K562 (cell line): ENCODE measurements around the gene ADCY1. TPM values are rescaled to one million over a fixed set of nuclear protein-coding genes. Genes with fewer than 3 reads are reported as not detected.

Source experiments
- CREB1 ChIP-seq, 2 experiments: sonication (generic) in 1 of 2; formaldehyde crosslinking in 1 of 2; IDR thresholded peaks; 2 replicates each; pipeline versions ENCODE4 v1.6.1 to v1.8.0; 2012 to 2022; ENCODE audit warnings: inconsistent platforms in 1 of 2, mild to moderate bottlenecking in 1 of 2, missing genetic modification reagents in 1 of 2, moderate library complexity in 1 of 2
- E2F6 ChIP-seq, 2 experiments: IDR thresholded peaks; 2 replicates each; pipeline ENCODE4 v1.6.1; 2011; ENCODE audit warnings: borderline replicate concordance in 1 of 2, control low read depth in 1 of 2, low read depth in 1 of 2, low read length in 1 of 2, mild to moderate bottlenecking in 1 of 2, mixed read lengths in 1 of 2, moderate library complexity in 1 of 2; ENCODE audit not compliant: insufficient read depth in 1 of 2, insufficient read length in 1 of 2, poor library complexity in 1 of 2, severe bottlenecking in 1 of 2; ENCODE audit errors: extremely low read depth in 1 of 2
- ELK1 ChIP-seq: sonication (generic); formaldehyde crosslinking; IDR thresholded peaks from 2 replicates; pipeline ENCODE4 v1.8.1; 2022; ENCODE audit warnings: missing genetic modification reagents
- PHF21A ChIP-seq: fragments of 450-650 bp; IDR thresholded peaks from 2 replicates; pipeline ENCODE4 v1.6.1; 2017; ENCODE audit warnings: low read depth, borderline replicate concordance
- PTTG1 ChIP-seq: fragments of 450-650 bp; IDR thresholded peaks from 2 replicates; pipeline ENCODE4 v1.6.1; 2016; ENCODE audit warnings: low read depth, mild to moderate bottlenecking, missing genetic modification characterization, missing compliant biosample characterization
- TRIM24 ChIP-seq, 2 experiments: fragments of 450-650 bp; IDR thresholded peaks; 2 replicates each; pipeline ENCODE4 v1.6.1; 2016
- ZBTB40 ChIP-seq, 2 experiments: fragments of 450-650 bp in 1 of 2; sonication (generic) in 1 of 2; formaldehyde crosslinking in 1 of 2; IDR thresholded peaks; 2 replicates each; pipeline versions ENCODE4 v1.7.1 to v1.9.0; 2016 to 2022; ENCODE audit warnings: inconsistent platforms in 1 of 2, mild to moderate bottlenecking in 1 of 2, missing genetic modification reagents in 1 of 2
- ZNF512 ChIP-seq: IDR thresholded peaks from 2 replicates; pipeline ENCODE4 v1.6.1; 2016; ENCODE audit warnings: missing genetic modification characterization, missing compliant biosample characterization
- polyA plus RNA-seq, 8 experiments: library from polyadenylated mRNA; depleted of rRNA in 4 of 8; stranded (reverse) in 5 of 8; unstranded in 3 of 8; fragments of >200 nt; fragmentation: Nextera tagmentation in 2 of 8; fragmentation: Illumina TruSeq in 1 of 8; extraction: Ambion mirVana in 2 of 8; extraction: Trizol in 1 of 8; gene quantifications; 2 replicates each; pipeline versions ENCODE4 v1.2.1 to v1.2.3, GENCODE V29; 2011 to 2014; ENCODE audit warnings: inconsistent platforms in 1 of 8, missing spikeins in 1 of 8
- total RNA-seq, 7 experiments: library from RNA; depleted of rRNA in 6 of 7; stranded (reverse); fragments of >200 nt in 6 of 7; fragmentation: Illumina TruSeq in 2 of 7; extraction: Trizol in 2 of 7; gene quantifications; 2 replicates each; pipeline versions ENCODE4 v1.2.1 to v1.2.3, GENCODE V29; 2011 to 2021; ENCODE audit warnings: low replicate concordance in 1 of 7

Gene ADCY1
- total and polyA plus RNA-seq, 9 of the 15 experiments (the other 6 are each of a cell fraction or from before 2014, with no cell fraction given): under 0.01 to 0.18 (median 0.10) TPM; not detected in 4

GRCh38 chr7:45574669-45575500, 717 bp downstream of the ADCY1 start (continued):
- TF ChIP-seq ZBTB40 (IDR thresholded peaks at IDR 0.05) (no peak), ZBTB40 (CRISPR knock-in tag; IDR thresholded peaks at IDR 0.05) (no peak), TRIM24 (IDR thresholded peaks at IDR 0.05) (no peak), E2F6 (IDR thresholded peaks at IDR 0.05; ENCODE audit: borderline replicate concordance in 1 of 2, extremely low read depth in 1 of 2, insufficient read depth in 1 of 2, insufficient read length in 1 of 2, low read depth in 1 of 2, low read length in 1 of 2, poor library complexity in 1 of 2, severe bottlenecking in 1 of 2) (peak in 1 of 2 experiments; percentile 61), CREB1 (IDR thresholded peaks at IDR 0.05) (no peak), CREB1 (CRISPR knock-in tag; IDR thresholded peaks at IDR 0.05) (no peak), PTTG1 (tag) (no peak), ELK1 (no peak), PHF21A (no peak), ZNF512 (no peak)
